ENCODE data around the gene PHLDB3. TPM values are rescaled to one million over a fixed set of nuclear protein-coding genes. Genes with fewer than 3 reads are reported as not detected.
"Not testable (repeated sequence)": the region's sequence is repeated elsewhere in the genome, so short reads cannot be mapped to it uniquely, and the experiment has no call there.

Gene PHLDB3
- polyA plus RNA-seq, 1 donor from 2014 or later = 5.6 TPM

- H3K9ac ChIP-seq (ENCODE audit: low read length) = no peak overlapping the region
- TF ChIP-seq RAD21 (conservative IDR thresholded peaks at IDR 0.05) (no peak), MXI1 (conservative IDR thresholded peaks at IDR 0.05; ENCODE audit: poor library complexity, severe bottlenecking) (no peak), CTCF (IDR thresholded peaks at IDR 0.05; ENCODE audit: poor library complexity, severe bottlenecking) (no peak), REST (IDR thresholded peaks at IDR 0.05; ENCODE audit: borderline replicate concordance) (no peak), TAF1 (IDR thresholded peaks at IDR 0.05; ENCODE audit: low read depth) (no peak), POLR2AphosphoS5 (IDR thresholded peaks at IDR 0.05) (no peak), EZH2 (IDR thresholded peaks at IDR 0.05; ENCODE audit: borderline replicate concordance, insufficient read depth, low read length, poor library complexity, severe bottlenecking) (no peak), EP300 (conservative IDR thresholded peaks at IDR 0.05; ENCODE audit: poor library complexity, severe bottlenecking) (no peak), SMC3 (conservative IDR thresholded peaks at IDR 0.05; ENCODE audit: poor library complexity) (no peak)
- no peak overlapping the region for H3K4me2 ChIP-seq (ENCODE audit: low read length)
- H3K36me3 ChIP-seq (ENCODE audit: insufficient read depth, low read length) = no peaks in the 10 kb centered on the region
- no peaks in the 10 kb centered on the region for H3K9me2 ChIP-seq (ENCODE audit: insufficient read depth, low read length)
- H3K27ac ChIP-seq (ENCODE audit: low read length) = no peak overlapping the region
- H3F3A ChIP-seq (ENCODE audit: insufficient read depth, low read length, poor library complexity, severe bottlenecking) = no peaks in the 10 kb centered on the region
- H3K9me3 ChIP-seq (ENCODE audit: low read length) = no peaks in the 10 kb centered on the region
- no peaks in the 10 kb centered on the region for H4K20me1 ChIP-seq (ENCODE audit: insufficient read depth)
- H2AFZ ChIP-seq (ENCODE audit: low read depth, low read length) = no peak overlapping the region
- no peaks in the 10 kb centered on the region for H3K27me3 ChIP-seq (ENCODE audit: insufficient read depth, low read depth, low read length)
- no peak overlapping the region for H3K4me3 ChIP-seq (ENCODE audit: low read length)
- no peaks in the 10 kb centered on the region for H3K79me2 ChIP-seq (replicated peaks; ENCODE audit: insufficient read depth, low read length)
Observed at GRCh38 chr19:43445426-43445825, 59.1 kb downstream of the PHLDB3 start.

GRCh38 chr19:43444531-43445287 lies 59.8 kb downstream of the PHLDB3 start:
- H3K9me2 ChIP-seq (ENCODE audit: insufficient read depth, low read length) = no peaks in the 10 kb centered on the region
- H3K27me3 ChIP-seq (ENCODE audit: insufficient read depth, low read depth, low read length) = no peaks in the 10 kb centered on the region
- H3K9ac ChIP-seq (ENCODE audit: low read length) = no peak overlapping the region
- H3K4me3 ChIP-seq (ENCODE audit: low read length) = no peak overlapping the region
- no peak overlapping the region for H3K4me2 ChIP-seq (ENCODE audit: low read length)
- no peaks in the 10 kb centered on the region for H4K20me1 ChIP-seq (ENCODE audit: insufficient read depth)
- no peak overlapping the region for H3K27ac ChIP-seq (ENCODE audit: low read length)
- H3K79me2 ChIP-seq (replicated peaks; ENCODE audit: insufficient read depth, low read length) = no peaks in the 10 kb centered on the region
- TF ChIP-seq RAD21 (conservative IDR thresholded peaks at IDR 0.05) = no peak
- TF ChIP-seq SMC3 (conservative IDR thresholded peaks at IDR 0.05; ENCODE audit: poor library complexity) = no peak
- no peak for TF ChIP-seq MXI1 (conservative IDR thresholded peaks at IDR 0.05; ENCODE audit: poor library complexity, severe bottlenecking)
- TF ChIP-seq EP300 (conservative IDR thresholded peaks at IDR 0.05; ENCODE audit: poor library complexity, severe bottlenecking) = no peak
- no peaks in the 10 kb centered on the region for H3F3A ChIP-seq (ENCODE audit: insufficient read depth, low read length, poor library complexity, severe bottlenecking)
- H3K36me3 ChIP-seq (ENCODE audit: insufficient read depth, low read length) = no peaks in the 10 kb centered on the region
- no peaks in the 10 kb centered on the region for H3K9me3 ChIP-seq (ENCODE audit: low read length)
- no peak overlapping the region for H2AFZ ChIP-seq (ENCODE audit: low read depth, low read length)

- not testable (repeated sequence) for H3K9ac ChIP-seq (ENCODE audit: low read length); H3F3A ChIP-seq (ENCODE audit: insufficient read depth, low read length, poor library complexity, severe bottlenecking); H4K20me1 ChIP-seq (ENCODE audit: insufficient read depth); H3K36me3 ChIP-seq (ENCODE audit: insufficient read depth, low read length); H3K79me2 ChIP-seq (replicated peaks; ENCODE audit: insufficient read depth, low read length); H3K27ac ChIP-seq (ENCODE audit: low read length); H3K9me2 ChIP-seq (ENCODE audit: insufficient read depth, low read length); H2AFZ ChIP-seq (ENCODE audit: low read depth, low read length); H3K4me2 ChIP-seq (ENCODE audit: low read length); H3K9me3 ChIP-seq (ENCODE audit: low read length); H3K4me3 ChIP-seq (ENCODE audit: low read length); H3K27me3 ChIP-seq (ENCODE audit: insufficient read depth, low read depth, low read length)
Observed at GRCh38 chr19:43444091-43444490, 60.5 kb downstream of the PHLDB3 start.

Measured in neural cell (in vitro differentiated cells).